ENCODE measurements around the gene ASCC1.
"Not testable (repeated sequence)": the region's sequence is repeated elsewhere in the genome, so short reads cannot be mapped to it uniquely, and the experiment has no call there.

- not testable (repeated sequence) for TF ChIP-seq SUZ12 (IDR thresholded peaks at IDR 0.05; ENCODE audit: extremely low read depth, insufficient read depth, insufficient read length); YY1 (IDR thresholded peaks at IDR 0.05; ENCODE audit: insufficient read depth, insufficient read length)
Measured at GRCh38 chr10:72249176-72249862, 33.2 kb upstream of the ASCC1 start.

Measured in NT2/D1 (cell line).